PC-3 (cell line): Measurements from ENCODE around the gene OLIG2. TPM values are rescaled to one million over a fixed set of nuclear protein-coding genes. Genes with fewer than 3 reads are reported as not detected.

ENCODE experiments used
- ATAC-seq: fragments of 200-7000 bp; cut with Tn5 transposase; 2 replicates; pipeline ENCODE4 v1.9.1; 2020; ENCODE audit warnings: mild to moderate bottlenecking, moderate library complexity
- BruUV-seq: library from RNA; stranded (reverse); fragments of 400-500 nt; replicated peaks from 2 replicates; lab custom pipeline; 2021; lab: Mats Ljungman, UMichigan
- CTCF ChIA-PET: fragments of 300-600 bp; sonication (Branson Sonifier 250); formaldehyde crosslinking; loops from one replicate; lab custom pipeline; 2022; ENCODE audit warnings: antibody characterized with exemption; lab: Charles Lee
- POLR2A ChIA-PET: fragments of 300-600 bp; sonication (Branson Sonifier 250); formaldehyde crosslinking; loops from one replicate; lab custom pipeline; 2022; ENCODE audit warnings: antibody characterized with exemption; ENCODE audit not compliant: unreplicated experiment; lab: Charles Lee
- DNase-seq: peaks from one replicate; pipeline ENCODE4 v3.0.0-alpha.2; 2015
- H2AFZ ChIP-seq: fragments of 300-600 bp; sonication (generic); 2 replicates; pipeline ENCODE4 v1.6.0; 2016; ENCODE audit warnings: antibody characterized with exemption, low read length
- H3F3A ChIP-seq: fragments of 300-600 bp; sonication (generic); one replicate; pipeline ENCODE4 v1.6.0; 2017; ENCODE audit warnings: antibody characterized with exemption, low read length, control low read depth, mild to moderate bottlenecking; ENCODE audit not compliant: unreplicated experiment
- H3K27ac ChIP-seq: fragments of 300-600 bp; sonication (generic); 2 replicates; pipeline ENCODE4 v1.5.1; 2016; ENCODE audit warnings: mild to moderate bottlenecking, low read length
- H3K27me3 ChIP-seq: fragments of 300-600 bp; sonication (generic); 2 replicates; pipeline ENCODE4 v1.6.1; 2016; ENCODE audit warnings: low read length, mixed read lengths
- H3K36me3 ChIP-seq: fragments of 300-600 bp; sonication (generic); 2 replicates; pipeline ENCODE4 v1.6.1; 2016; ENCODE audit warnings: low read depth, mixed run types, low read length, mixed read lengths
- H3K4me1 ChIP-seq: fragments of 300-600 bp; sonication (generic); 2 replicates; pipeline ENCODE4 v1.5.1; 2016; ENCODE audit warnings: low read length; ENCODE audit not compliant: insufficient read depth
- H3K4me2 ChIP-seq: fragments of 300-600 bp; sonication (generic); 2 replicates; pipeline ENCODE4 v1.6.0; 2016; ENCODE audit warnings: low read length
- H3K4me3 ChIP-seq: fragments of 300-600 bp; sonication (generic); 2 replicates; pipeline ENCODE4 v1.5.1; 2016; ENCODE audit warnings: mild to moderate bottlenecking, low read length, mixed read lengths
- H3K79me2 ChIP-seq: fragments of 300-600 bp; sonication (generic); 2 replicates; pipeline ENCODE4 v1.6.1; 2017; ENCODE audit warnings: low read length, mixed read lengths
- H3K9ac ChIP-seq: fragments of 300-600 bp; sonication (generic); 2 replicates; pipeline ENCODE4 v1.6.0; 2016; ENCODE audit warnings: mild to moderate bottlenecking, low read length
- H3K9me2 ChIP-seq: fragments of 300-600 bp; sonication (generic); replicated peaks from 2 replicates; pipeline ENCODE4 v1.6.1; 2016; ENCODE audit warnings: mixed run types, low read length, mixed read lengths
- H3K9me3 ChIP-seq: fragments of 300-600 bp; sonication (generic); 2 replicates; pipeline ENCODE4 v1.6.1; 2016; ENCODE audit warnings: low read length, mixed read lengths
- H4K20me1 ChIP-seq: fragments of 300-600 bp; sonication (generic); 2 replicates; pipeline ENCODE4 v1.6.1; 2016; ENCODE audit warnings: low read length, mixed read lengths
- EZH2 ChIP-seq: fragments of 300-600 bp; sonication (generic); IDR thresholded peaks from one replicate; pipeline ENCODE4 v1.6.1; 2017; ENCODE audit warnings: antibody characterized with exemption, mild to moderate bottlenecking, low read length; ENCODE audit not compliant: unreplicated experiment
- EZH2phosphoT487 ChIP-seq: fragments of 300-600 bp; sonication (generic); IDR thresholded peaks from 2 replicates; pipeline ENCODE4 v1.6.1; 2018; ENCODE audit warnings: mild to moderate bottlenecking, antibody characterized with exemption, low read length, borderline replicate concordance
- intact Hi-C: fragments of 100-400 bp; cut with micrococcal nuclease; formaldehyde crosslinking; loops from 2 replicates; pipeline ENCODE4 v1.9.0; 2023
- total RNA-seq: library from RNA; depleted of rRNA; stranded (reverse); fragments of >200 nt; gene quantifications from 2 replicates; pipeline ENCODE4 v1.2.3, GENCODE V29; 2014
- TF ChIP-seq, protein P1 (sequence below): fragments of 300-600 bp; sonication (generic); conservative IDR thresholded peaks from 2 replicates; pipeline ENCODE4 v1.5.1; 2017; ENCODE audit warnings: antibody characterized with exemption, low read depth, mild to moderate bottlenecking, low read length

Gene OLIG2
- total RNA-seq, 1 experiment from 2014 or later, result not detected

DNA sequence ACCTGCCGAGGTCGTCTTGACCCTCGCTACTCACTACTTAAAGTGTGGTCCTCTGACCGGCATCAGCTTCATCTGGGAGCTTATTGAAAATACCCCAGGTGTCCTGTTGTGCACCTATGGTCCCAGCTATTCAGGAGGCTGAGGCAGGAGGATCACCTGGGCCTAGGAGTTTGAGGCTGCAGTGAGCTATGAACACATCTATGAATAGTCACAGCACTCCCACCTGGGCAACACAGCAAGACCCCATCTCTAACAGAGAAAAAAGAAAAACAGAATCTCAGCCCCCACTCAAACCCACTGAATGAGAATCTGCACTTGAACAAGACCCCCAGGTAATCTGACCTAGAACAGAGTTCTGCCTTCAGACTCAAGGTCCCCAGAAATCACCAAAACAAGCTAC, 35.5 kb downstream of the OLIG2 start:
- ATAC-seq, result no peak
- H2AFZ ChIP-seq, result no peak overlapping the region
- ChIA-PET CTCF (no interaction called here), POLR2A (no interaction called here)
- no peaks in the 10 kb centered on the region for H3K9me3 ChIP-seq
- no peaks in the 10 kb centered on the region for H3K9me2 ChIP-seq
- no peak for DNase-seq
- intact Hi-C loops, result no loop called here
- H3K9ac ChIP-seq, result no peak overlapping the region
- H4K20me1 ChIP-seq, result no peaks in the 10 kb centered on the region
- peaks cover 67% of the 10 kb centered on the region for H3K27me3 ChIP-seq
- H3K4me2 ChIP-seq, result no peak overlapping the region
- BruUV-seq, result no TSS peak
- no peak overlapping the region for H3K4me3 ChIP-seq
- H3K27ac ChIP-seq, result no peak overlapping the region
- no peak for TF ChIP-seq EZH2
- no peak for TF ChIP-seq EZH2phosphoT487
- TF ChIP-seq, protein P1, sequence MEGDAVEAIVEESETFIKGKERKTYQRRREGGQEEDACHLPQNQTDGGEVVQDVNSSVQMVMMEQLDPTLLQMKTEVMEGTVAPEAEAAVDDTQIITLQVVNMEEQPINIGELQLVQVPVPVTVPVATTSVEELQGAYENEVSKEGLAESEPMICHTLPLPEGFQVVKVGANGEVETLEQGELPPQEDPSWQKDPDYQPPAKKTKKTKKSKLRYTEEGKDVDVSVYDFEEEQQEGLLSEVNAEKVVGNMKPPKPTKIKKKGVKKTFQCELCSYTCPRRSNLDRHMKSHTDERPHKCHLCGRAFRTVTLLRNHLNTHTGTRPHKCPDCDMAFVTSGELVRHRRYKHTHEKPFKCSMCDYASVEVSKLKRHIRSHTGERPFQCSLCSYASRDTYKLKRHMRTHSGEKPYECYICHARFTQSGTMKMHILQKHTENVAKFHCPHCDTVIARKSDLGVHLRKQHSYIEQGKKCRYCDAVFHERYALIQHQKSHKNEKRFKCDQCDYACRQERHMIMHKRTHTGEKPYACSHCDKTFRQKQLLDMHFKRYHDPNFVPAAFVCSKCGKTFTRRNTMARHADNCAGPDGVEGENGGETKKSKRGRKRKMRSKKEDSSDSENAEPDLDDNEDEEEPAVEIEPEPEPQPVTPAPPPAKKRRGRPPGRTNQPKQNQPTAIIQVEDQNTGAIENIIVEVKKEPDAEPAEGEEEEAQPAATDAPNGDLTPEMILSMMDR, result no peak
- H3F3A ChIP-seq, result no peaks in the 10 kb centered on the region
- H3K36me3 ChIP-seq, result no peaks in the 10 kb centered on the region
- no peaks in the 10 kb centered on the region for H3K4me1 ChIP-seq
- H3K79me2 ChIP-seq, result no peaks in the 10 kb centered on the region

DNA sequence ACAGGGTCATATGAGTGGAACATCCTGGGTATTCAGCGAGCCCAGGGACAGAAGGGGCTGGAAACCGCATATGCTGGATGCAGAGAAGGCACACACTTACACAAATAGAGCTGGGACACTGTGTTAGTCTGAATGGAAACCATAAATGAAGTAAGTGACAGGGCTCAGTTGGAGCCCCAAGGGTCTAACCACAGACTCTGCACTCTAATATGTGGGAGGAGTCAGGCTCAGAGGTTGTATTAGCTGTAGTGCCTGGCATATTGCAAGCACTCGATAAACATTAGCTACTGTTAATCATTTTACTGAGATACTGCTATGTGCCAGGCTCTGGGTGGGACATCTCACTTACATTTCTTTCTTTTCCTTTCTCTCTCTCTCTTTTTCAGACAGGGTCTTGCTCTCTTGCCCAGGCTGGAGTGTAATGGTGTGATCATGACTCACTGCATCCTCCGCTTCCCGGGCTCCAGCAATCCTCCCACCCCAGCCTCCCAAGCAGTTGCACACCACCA, 37.7 kb downstream of the OLIG2 start:
- CTCF ChIA-PET, result no interaction called here
- no peak for TF ChIP-seq EZH2
- TF ChIP-seq, protein P1, result no peak
- TF ChIP-seq EZH2phosphoT487, result no peak
- intact Hi-C loops, result no loop called here
- Histone ChIP-seq H3K9ac (no peak overlapping the region), H2AFZ (no peak overlapping the region), H3K36me3 (no peaks in the 10 kb centered on the region), H3K27me3 (peaks cover 69% of the 10 kb centered on the region), H3K4me3 (no peak overlapping the region), H3K4me2 (no peak overlapping the region), H3K27ac (no peak overlapping the region), H3F3A (no peaks in the 10 kb centered on the region), H3K4me1 (no peaks in the 10 kb centered on the region), H3K9me2 (no peaks in the 10 kb centered on the region), H4K20me1 (no peaks in the 10 kb centered on the region), H3K9me3 (no peaks in the 10 kb centered on the region), H3K79me2 (no peaks in the 10 kb centered on the region)
- POLR2A ChIA-PET, result no interaction called here
- DNase-seq (no peak), ATAC-seq (no peak)
- no TSS peak for BruUV-seq

DNA sequence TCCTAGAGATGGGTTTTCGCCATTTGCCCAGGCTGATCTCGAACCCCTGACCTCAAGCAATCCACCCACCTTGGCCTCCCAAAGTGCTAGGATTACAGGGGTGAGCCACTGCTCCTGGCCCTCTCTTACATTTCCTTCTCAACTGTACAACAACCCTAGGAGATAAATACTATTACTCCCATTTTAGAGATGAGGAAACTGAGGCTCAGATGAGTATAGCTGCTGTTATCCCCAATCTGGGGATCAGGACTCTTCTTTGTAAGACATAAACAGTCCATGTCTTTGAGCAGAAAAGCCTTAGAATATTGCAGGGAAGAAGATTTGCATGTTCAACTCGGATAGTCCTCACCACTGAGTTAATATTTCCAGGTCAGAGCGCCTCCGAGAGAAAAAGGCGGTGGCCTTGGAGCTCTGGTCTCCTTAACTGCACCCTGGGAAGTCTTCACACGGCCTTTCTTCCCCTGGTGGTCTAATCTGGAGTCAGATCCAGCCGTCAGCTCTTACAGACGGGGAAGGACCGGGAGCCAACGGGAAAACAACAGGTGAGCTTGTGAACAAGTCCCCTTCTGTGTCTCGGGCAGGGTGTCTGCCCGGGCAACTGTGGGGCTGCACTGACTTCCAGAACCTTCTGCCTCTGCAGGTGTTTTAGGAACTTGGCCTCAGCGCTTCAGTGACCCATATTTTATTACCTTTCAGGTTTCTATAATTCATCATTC, 38.3 kb downstream of the OLIG2 start:
- H3K27me3 ChIP-seq, result peaks cover 69% of the 10 kb centered on the region
- H3K9me3 ChIP-seq, result no peaks in the 10 kb centered on the region
- H3K4me2 ChIP-seq, result no peak overlapping the region
- no peak overlapping the region for H2AFZ ChIP-seq
- H3F3A ChIP-seq, result no peaks in the 10 kb centered on the region
- ATAC-seq, result no peak
- CTCF ChIA-PET, result interaction anchor here (0.5 kb wide), 1 partner anchor 62 kb away, joined by 3 read pairs; no protein-coding TSS in a partner anchor
- no peak overlapping the region for H3K9ac ChIP-seq
- TF ChIP-seq EZH2 (no peak), EZH2phosphoT487 (no peak)
- TF ChIP-seq, protein P1, result no peak
- H3K4me3 ChIP-seq, result no peak overlapping the region
- POLR2A ChIA-PET, result no interaction called here
- H3K36me3 ChIP-seq, result no peaks in the 10 kb centered on the region
- H3K27ac ChIP-seq, result no peak overlapping the region
- H3K79me2 ChIP-seq, result no peaks in the 10 kb centered on the region
- H4K20me1 ChIP-seq, result no peaks in the 10 kb centered on the region
- no TSS peak for BruUV-seq
- no peaks in the 10 kb centered on the region for H3K9me2 ChIP-seq
- intact Hi-C loops, result no loop called here
- DNase-seq, result no peak
- no peaks in the 10 kb centered on the region for H3K4me1 ChIP-seq
